PC-9 (cell line): Measurements from ENCODE around the gene ATP7B. TPM values are rescaled to one million over a fixed set of nuclear protein-coding genes. Genes with fewer than 3 reads are reported as not detected.

Experiments
- BruUV-seq: library from RNA; stranded (reverse); fragments of 400-500 nt; replicated peaks from 2 replicates; lab custom pipeline; 2021; lab: Mats Ljungman, UMichigan
- CTCF ChIA-PET: fragments of 300-600 bp; sonication (Branson Sonifier 250); formaldehyde crosslinking; loops from one replicate; lab custom pipeline; 2022; ENCODE audit warnings: antibody characterized with exemption; lab: Charles Lee
- POLR2A ChIA-PET: fragments of 300-600 bp; sonication (Branson Sonifier 250); formaldehyde crosslinking; loops from one replicate; lab custom pipeline; 2022; ENCODE audit warnings: antibody characterized with exemption; ENCODE audit not compliant: unreplicated experiment; lab: Charles Lee
- DNase-seq, 2 experiments: peaks; one replicate each; pipeline versions ENCODE4 v3.0.0 to v3.0.0-alpha.2; 2015 to 2022; ENCODE audit warnings: mixed read lengths in 1 of 2
- H2AFZ ChIP-seq: fragments of 200-600 bp; sonication (generic); 2 replicates; pipeline ENCODE4 v1.8.1; 2017; ENCODE audit warnings: antibody characterized with exemption
- H3F3A ChIP-seq: fragments of 200-600 bp; sonication (generic); 2 replicates; pipeline ENCODE4 v1.8.1; 2017; ENCODE audit warnings: antibody characterized with exemption, mild to moderate bottlenecking, low read depth; ENCODE audit not compliant: insufficient read depth
- H3K27ac ChIP-seq: fragments of 200-600 bp; sonication (generic); 2 replicates; pipeline ENCODE4 v1.6.1; 2016; ENCODE audit warnings: mixed run types
- H3K27me3 ChIP-seq: fragments of 200-600 bp; sonication (generic); 2 replicates; pipeline ENCODE4 v1.6.1; 2016; ENCODE audit warnings: low read depth, mixed run types; ENCODE audit not compliant: insufficient read depth
- H3K36me3 ChIP-seq: fragments of 200-600 bp; sonication (generic); 2 replicates; pipeline ENCODE4 v1.6.1; 2016; ENCODE audit warnings: low read depth, mixed run types
- H3K4me1 ChIP-seq: fragments of 200-600 bp; sonication (generic); replicated peaks from 2 replicates; pipeline ENCODE4 v1.6.1; 2016; ENCODE audit warnings: mixed run types; ENCODE audit not compliant: insufficient read depth
- H3K4me2 ChIP-seq: fragments of 200-600 bp; sonication (generic); 2 replicates; pipeline ENCODE4 v1.6.1; 2017; ENCODE audit warnings: mixed run types
- H3K4me3 ChIP-seq: fragments of 200-600 bp; sonication (generic); 2 replicates; pipeline ENCODE4 v1.6.1; 2016; ENCODE audit warnings: mixed run types
- H3K79me2 ChIP-seq: fragments of 200-600 bp; sonication (generic); 2 replicates; pipeline ENCODE4 v1.6.1; 2017; ENCODE audit warnings: low read depth, mixed run types
- H3K9me2 ChIP-seq: fragments of 200-600 bp; sonication (generic); 2 replicates; pipeline ENCODE4 v1.8.1; 2017; ENCODE audit warnings: mild to moderate bottlenecking; ENCODE audit not compliant: insufficient read depth
- H3K9me3 ChIP-seq: fragments of 200-600 bp; sonication (generic); 2 replicates; pipeline ENCODE4 v1.8.1; 2016; ENCODE audit warnings: low read depth; ENCODE audit not compliant: insufficient read depth
- H4K20me1 ChIP-seq: fragments of 200-600 bp; sonication (generic); 2 replicates; pipeline ENCODE4 v1.8.1; 2017; ENCODE audit not compliant: insufficient read depth
- EZH2 ChIP-seq: fragments of 200-600 bp; sonication (generic); IDR thresholded peaks from 2 replicates; pipeline ENCODE4 v1.8.0; 2017; ENCODE audit warnings: antibody characterized with exemption, low read depth
- intact Hi-C: fragments of 100-400 bp; cut with micrococcal nuclease; formaldehyde crosslinking; loops from one replicate; pipeline ENCODE4 v1.10.0; 2022; ENCODE audit not compliant: unreplicated experiment
- total RNA-seq: library from RNA; stranded (reverse); gene quantifications from 2 replicates; pipeline ENCODE4 v1.2.3, GENCODE V29; 2021
- TF ChIP-seq, protein P1 (sequence below): fragments of 200-600 bp; sonication (generic); conservative IDR thresholded peaks from 2 replicates; pipeline ENCODE4 v1.6.1; 2017; ENCODE audit warnings: mixed run types, antibody characterized with exemption, mild to moderate bottlenecking, moderate library complexity

Gene ATP7B
- total RNA-seq, 1 experiment from 2014 or later = 1.2 TPM

DNA sequence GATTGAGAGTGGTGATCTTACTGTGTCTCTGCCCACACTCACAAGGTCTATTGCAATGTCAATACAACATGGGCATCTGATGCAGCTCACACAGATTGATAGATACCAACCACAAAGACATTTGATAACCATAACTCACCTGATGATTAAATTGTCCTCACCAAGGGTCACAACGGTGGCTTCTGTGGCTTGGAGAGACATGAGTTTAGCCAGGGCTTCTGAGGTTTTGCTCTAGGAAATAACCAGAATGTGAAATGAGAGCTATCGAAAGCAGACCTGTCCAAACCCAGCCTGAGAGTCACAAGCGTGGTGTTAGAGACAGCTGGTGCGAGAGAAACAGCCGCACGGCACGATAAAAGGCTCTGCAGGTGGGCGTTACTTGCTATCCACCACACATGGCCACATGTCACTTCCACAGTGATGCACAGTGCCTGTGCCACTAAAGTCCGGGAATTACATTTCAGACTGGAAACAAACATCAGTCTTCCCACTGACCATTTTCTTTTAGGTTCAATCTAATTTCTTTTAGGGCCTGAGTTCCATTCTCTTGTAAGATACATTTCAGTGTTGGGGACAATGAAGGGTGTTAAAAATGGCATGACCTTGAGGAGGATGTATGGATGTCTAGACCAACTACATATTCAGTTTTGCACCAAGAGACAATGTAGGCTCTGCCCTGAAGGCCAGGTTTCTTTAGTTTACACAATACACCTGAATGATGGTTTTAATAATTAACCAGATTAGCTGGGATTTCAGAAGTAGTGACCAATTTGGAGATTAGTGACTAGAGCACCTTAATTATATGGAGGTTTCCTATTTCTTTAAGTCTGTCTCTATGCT, 53.7 kb downstream of the ATP7B start:
- no peak overlapping the region for H3K4me2 ChIP-seq
- H3K36me3 ChIP-seq = no peaks in the 10 kb centered on the region
- H2AFZ ChIP-seq = no peak overlapping the region
- no peaks in the 10 kb centered on the region for H4K20me1 ChIP-seq
- H3K9me3 ChIP-seq = no peaks in the 10 kb centered on the region
- TF ChIP-seq, protein P1, sequence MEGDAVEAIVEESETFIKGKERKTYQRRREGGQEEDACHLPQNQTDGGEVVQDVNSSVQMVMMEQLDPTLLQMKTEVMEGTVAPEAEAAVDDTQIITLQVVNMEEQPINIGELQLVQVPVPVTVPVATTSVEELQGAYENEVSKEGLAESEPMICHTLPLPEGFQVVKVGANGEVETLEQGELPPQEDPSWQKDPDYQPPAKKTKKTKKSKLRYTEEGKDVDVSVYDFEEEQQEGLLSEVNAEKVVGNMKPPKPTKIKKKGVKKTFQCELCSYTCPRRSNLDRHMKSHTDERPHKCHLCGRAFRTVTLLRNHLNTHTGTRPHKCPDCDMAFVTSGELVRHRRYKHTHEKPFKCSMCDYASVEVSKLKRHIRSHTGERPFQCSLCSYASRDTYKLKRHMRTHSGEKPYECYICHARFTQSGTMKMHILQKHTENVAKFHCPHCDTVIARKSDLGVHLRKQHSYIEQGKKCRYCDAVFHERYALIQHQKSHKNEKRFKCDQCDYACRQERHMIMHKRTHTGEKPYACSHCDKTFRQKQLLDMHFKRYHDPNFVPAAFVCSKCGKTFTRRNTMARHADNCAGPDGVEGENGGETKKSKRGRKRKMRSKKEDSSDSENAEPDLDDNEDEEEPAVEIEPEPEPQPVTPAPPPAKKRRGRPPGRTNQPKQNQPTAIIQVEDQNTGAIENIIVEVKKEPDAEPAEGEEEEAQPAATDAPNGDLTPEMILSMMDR = no peak
- TF ChIP-seq EZH2 = no peak
- H3K4me3 ChIP-seq = no peak overlapping the region
- ChIA-PET CTCF (no interaction called here), POLR2A (interaction anchor here (0.6 kb wide), 1 partner anchor 760 kb away, joined by 3 read pairs; no protein-coding TSS in a partner anchor)
- H3K27me3 ChIP-seq = no peaks in the 10 kb centered on the region
- no TSS peak for BruUV-seq
- no peak overlapping the region for H3K27ac ChIP-seq
- intact Hi-C loops = no loop called here
- H3K9me2 ChIP-seq = no peaks in the 10 kb centered on the region
- no peak for DNase-seq
- peaks cover 10% of the 10 kb centered on the region; the same call in 1 of the 2 replicates for H3K4me1 ChIP-seq
- no peaks in the 10 kb centered on the region for H3F3A ChIP-seq
- H3K79me2 ChIP-seq = no peaks in the 10 kb centered on the region

DNA sequence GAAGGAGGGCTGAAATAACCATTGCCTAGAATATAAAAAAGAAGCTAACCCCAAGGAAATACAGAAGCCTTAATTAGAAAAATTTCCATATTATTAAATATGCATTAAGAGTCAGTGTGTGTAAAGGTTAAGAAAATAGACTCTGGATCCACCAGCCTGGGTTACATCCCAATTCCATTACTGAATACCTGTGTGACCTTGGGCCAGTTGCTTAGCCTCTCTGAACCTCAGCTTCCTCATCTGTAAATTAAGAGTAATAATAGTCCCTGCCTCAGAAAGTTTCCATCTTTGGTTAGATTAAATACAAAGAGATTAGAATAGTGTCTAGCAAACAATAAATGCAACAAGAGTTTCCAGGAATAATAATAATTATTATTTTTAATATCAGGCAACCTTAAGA, 54.5 kb downstream of the ATP7B start:
- Histone ChIP-seq H3K4me1 (peaks cover 10% of the 10 kb centered on the region; the same call in 1 of the 2 replicates), H2AFZ (no peak overlapping the region), H3K27me3 (no peaks in the 10 kb centered on the region), H4K20me1 (no peaks in the 10 kb centered on the region), H3K27ac (no peak overlapping the region), H3K4me2 (no peak overlapping the region), H3K9me3 (no peaks in the 10 kb centered on the region), H3K79me2 (no peaks in the 10 kb centered on the region), H3F3A (no peaks in the 10 kb centered on the region), H3K9me2 (no peaks in the 10 kb centered on the region), H3K4me3 (no peak overlapping the region), H3K36me3 (no peaks in the 10 kb centered on the region)
- TF ChIP-seq, protein P1 = no peak
- TF ChIP-seq EZH2 = no peak
- BruUV-seq = no TSS peak
- ChIA-PET POLR2A (no interaction called here), CTCF (no interaction called here)
- no peak for DNase-seq
- intact Hi-C loops = no loop called here

DNA sequence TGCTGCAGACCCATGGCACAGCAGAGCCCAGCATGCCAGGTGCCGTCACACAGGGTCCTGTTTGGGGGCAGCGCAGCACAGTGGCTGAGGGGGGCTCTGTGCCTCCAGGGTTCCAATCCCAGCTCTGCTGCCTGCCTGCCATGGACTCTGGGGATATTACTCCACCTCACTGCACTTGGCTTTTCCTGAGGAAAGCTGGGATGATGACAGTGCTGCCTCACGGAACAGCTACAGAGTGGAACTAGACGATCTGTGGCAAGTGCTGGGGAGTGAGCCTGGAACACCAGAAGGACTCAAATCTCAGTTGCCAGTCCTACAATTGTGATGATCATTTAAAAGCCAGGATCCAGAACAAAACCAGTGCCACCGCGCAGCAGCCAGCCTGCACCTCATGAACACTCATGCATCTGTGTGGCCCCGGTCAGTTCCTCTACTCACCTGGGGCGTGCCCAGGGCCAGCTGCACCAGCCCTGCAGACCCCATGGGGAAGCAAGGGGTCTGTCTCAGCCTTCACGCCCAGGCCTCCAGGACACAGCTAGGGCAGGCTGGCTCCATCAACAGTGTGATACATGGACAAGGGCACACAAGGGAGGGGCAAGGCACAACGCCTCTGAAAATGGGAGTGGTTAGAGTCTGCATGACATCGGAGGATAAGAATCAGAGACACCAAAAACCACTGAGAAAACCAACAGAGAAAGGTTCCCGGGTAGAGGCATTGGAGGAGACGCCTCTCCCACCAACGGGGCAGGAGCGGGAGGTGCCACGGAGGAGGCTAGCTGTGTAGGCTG, 55.2 kb downstream of the ATP7B start:
- Histone ChIP-seq H3K79me2 (no peaks in the 10 kb centered on the region), H3K27ac (no peak overlapping the region), H2AFZ (no peak overlapping the region), H4K20me1 (no peaks in the 10 kb centered on the region), H3K4me2 (no peak overlapping the region), H3K36me3 (no peaks in the 10 kb centered on the region), H3K4me3 (no peak overlapping the region), H3K27me3 (no peaks in the 10 kb centered on the region), H3K4me1 (peaks cover 10% of the 10 kb centered on the region; the same call in 1 of the 2 replicates), H3F3A (no peaks in the 10 kb centered on the region), H3K9me3 (no peaks in the 10 kb centered on the region), H3K9me2 (no peaks in the 10 kb centered on the region)
- CTCF ChIA-PET = no interaction called here
- POLR2A ChIA-PET = no interaction called here
- DNase-seq = no peak
- no peak for TF ChIP-seq EZH2
- TF ChIP-seq, protein P1 = no peak
- intact Hi-C loops = no loop called here
- BruUV-seq = no TSS peak
